HG02840 (cell line): Measurements from ENCODE around the gene MAU2.
"Not testable (repeated sequence)": the region's sequence is repeated elsewhere in the genome, so short reads cannot be mapped to it uniquely, and the experiment has no call there.

Experiments used
- ATAC-seq: cut with Tn5 transposase; IDR thresholded peaks from one replicate; pipeline ENCODE4 v1.9.1; 2021; ENCODE audit warnings: mild to moderate bottlenecking, moderate library complexity, moderate number of reproducible peaks; ENCODE audit not compliant: unreplicated experiment, low FRiP score

MAU2 gene

DNA sequence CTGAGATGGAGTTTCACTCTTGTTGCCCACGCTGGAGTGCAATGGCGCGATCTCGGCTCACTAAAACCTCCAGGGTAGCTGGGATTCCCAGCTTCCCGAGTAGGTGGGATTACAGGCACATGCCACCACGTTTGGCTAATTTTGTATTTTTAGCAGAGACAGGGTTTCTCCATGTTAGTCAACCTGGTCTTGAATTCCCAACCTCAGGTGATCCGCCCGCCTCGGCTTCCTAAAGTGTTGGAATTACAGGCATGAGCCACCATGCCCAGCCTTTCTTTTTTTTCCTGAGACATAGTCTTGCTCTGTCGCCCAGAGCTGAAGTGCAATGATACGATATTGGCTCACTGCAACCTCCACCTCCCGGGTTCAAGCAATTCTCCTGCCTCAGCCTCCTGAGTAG lies 59.7 kb downstream of the MAU2 start:
- not testable (repeated sequence) for ATAC-seq

DNA sequence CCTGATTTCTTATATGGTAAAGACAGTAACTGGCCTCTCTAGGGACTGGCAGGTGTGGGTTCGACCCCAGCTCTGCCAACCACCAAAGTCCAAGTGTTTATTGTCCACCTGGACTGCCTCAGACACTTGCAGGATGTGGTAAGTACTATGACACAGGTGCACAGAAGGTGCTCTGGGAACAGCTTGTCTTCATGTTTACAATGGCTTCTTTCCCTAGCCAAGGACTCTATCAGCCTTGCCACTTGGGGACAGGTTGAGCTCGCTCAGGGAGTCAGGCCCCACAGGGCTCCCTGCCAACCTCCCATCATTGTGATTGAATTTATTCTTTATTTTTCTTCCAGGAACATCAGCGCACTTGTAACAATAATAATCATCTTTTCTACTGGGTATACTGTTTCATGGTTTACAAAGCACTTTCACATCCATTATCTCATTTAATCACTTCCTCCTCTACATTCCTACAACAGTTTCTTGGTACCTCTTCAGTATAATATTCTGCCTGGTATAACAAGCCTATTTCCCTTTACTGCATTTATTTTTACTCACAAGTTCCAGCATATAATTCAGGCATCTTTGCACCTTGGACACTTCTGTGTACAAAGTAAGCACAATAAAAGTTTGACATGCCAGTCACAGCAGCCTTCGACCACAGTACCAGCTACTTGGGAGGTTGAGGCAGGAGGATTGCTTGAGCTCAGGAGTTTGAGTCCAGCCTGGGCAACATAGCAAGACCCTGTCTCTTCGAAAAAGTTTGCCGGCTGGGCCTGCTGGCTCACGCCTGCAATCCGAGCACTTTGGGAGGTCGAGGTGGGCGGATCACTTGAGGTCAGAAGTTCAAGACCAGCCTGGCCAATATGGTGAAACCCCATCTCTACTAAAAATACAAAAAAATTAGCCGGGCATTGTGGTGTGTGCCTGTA lies 60.6 kb downstream of the MAU2 start:
- no peak for ATAC-seq

DNA sequence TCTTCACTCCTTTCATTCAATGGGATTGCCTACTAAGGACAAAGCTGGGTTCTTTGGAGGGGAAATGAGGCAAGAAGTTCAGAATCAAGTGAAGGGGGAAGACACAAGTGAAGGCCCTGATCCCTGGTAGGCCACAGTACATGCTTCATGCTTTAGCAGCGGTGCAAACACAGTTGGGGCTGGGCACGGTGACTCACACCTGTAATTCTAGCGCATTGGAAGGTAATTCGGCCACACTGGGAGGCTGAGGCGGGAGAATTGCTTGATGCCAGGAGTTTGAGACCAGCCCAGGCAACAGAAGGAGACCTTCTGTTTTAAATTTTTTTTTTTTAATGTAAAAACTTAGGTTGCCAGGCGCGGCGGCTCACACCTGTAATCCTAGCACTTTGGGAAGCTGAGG lies 61.5 kb downstream of the MAU2 start:
- ATAC-seq, result no peak

DNA sequence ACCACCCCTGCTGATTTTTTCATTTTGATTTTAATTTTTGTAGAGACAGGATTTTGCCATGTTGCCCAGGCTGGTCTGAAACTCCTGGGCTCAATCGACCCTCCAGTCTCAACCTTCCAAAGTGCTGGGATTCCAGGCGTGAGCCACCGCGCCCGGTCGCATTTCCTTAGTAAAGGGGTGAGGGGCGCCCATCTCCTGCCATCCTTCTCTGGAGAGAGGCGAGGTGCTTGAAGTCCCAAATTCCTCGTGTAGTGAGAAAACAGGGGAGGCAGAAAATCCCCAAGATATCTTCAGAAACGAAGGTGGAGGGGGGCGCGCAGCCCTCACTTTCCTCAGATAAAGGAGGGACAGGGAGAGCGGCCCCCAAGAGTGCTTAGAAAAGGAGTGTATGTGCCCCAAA lies 63.9 kb downstream of the MAU2 start:
- ATAC-seq, result no peak

DNA sequence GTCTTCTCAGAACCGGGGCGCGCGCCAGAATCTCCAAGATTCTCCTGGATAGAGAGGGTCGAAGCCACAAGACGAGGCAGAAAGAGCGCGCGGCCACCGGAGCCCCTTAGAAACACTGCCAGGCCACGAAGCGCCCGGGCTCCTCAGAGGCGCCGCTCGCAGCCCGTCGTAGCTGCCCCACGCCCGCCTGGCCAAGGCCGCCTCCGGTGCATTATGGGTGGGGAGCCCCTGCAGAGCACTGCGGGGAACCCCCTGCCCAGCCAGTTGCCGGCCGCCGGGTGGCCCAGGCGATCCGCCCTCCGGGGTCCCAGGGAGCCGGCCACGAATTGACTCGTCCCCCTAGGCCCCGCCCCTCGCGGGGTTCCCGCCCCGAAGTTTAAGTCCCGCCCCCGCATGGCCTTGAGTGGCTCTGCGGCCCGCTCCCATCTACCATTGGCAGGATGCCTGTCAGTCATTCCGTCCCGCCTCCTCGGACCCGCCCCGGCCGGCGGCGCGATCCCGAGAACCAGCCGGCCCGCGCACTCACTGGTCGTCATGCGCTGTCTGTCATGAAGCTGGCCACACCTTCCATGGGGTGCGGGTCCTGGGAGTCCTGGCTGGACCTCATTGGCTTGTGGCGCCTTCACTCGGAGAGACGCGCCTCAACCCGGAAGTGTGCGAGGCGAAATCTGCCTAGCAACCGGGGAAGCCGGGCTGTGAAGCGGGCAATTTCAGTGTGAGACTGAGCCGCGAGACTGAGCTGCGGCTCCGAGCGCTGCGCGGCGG lies 64.7 kb downstream of the MAU2 start:
- ATAC-seq, result peak; percentile 93

DNA sequence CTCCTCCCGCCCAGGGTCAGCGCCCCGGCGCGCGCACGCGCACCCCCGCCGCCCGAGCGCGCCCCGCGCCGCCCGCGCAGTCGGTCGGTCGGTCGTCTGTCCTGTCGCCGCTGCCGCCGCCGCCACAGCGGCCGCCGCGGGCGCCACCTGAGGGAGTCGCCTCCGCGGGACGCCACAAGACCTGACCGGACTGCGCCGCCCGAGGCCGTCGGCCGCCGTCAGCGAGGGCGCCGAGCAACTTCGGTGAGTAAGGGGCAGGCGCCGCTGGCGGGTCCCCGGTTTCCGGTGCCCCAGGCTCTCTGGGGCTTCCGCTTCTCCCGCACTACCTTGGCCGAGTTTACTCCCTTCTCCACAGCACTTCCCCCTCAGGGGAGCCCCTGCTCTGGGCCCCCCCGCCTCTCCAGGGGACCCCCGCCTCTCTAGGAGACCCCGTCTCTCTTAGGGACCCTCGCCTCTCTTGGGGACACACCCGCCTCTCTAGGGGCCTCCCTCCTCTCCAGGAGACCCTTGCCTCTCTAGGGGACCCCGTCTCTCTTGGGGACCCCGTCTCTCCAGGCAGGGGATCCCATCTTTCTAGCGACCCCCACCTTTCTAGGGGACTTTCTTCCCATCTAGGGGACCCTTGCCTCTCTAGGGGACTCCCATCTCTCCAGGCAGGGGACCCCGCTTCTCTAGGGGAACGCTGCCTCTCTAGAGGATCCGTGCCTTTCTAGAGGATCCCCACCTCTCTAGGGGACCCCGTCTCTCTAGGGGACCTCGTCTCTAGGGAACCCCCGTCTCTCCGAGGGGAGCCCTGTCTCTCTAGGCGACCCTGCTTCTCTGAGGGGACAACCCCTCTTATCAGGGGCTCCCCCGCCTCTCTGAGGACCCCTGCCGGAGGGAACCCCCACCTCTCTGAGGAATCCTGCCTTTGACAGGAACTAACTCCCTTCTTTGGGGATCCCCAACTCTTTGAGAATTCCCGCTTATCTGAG lies 65.6 kb downstream of the MAU2 start:
- ATAC-seq, result no peak

DNA sequence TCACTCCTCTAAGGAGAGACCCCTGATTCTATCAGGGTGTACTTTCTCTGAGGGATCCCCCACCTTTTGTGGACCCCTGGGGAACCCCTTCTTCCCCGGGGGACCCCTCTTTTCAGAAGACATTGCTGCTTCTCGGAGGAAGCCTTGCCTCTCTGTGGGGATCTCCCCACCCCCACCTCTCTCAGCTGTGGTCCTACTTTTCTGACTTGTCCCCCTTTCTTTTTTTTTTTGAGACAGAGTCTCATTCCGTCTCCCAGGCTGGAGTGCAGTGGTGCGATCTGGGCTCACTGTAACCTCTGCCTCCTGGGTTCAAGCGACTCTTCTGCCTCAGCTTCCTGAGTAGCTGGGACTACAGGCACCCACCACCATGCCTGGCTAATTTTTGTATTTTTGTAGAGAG lies 66.5 kb downstream of the MAU2 start:
- ATAC-seq, result no peak

DNA sequence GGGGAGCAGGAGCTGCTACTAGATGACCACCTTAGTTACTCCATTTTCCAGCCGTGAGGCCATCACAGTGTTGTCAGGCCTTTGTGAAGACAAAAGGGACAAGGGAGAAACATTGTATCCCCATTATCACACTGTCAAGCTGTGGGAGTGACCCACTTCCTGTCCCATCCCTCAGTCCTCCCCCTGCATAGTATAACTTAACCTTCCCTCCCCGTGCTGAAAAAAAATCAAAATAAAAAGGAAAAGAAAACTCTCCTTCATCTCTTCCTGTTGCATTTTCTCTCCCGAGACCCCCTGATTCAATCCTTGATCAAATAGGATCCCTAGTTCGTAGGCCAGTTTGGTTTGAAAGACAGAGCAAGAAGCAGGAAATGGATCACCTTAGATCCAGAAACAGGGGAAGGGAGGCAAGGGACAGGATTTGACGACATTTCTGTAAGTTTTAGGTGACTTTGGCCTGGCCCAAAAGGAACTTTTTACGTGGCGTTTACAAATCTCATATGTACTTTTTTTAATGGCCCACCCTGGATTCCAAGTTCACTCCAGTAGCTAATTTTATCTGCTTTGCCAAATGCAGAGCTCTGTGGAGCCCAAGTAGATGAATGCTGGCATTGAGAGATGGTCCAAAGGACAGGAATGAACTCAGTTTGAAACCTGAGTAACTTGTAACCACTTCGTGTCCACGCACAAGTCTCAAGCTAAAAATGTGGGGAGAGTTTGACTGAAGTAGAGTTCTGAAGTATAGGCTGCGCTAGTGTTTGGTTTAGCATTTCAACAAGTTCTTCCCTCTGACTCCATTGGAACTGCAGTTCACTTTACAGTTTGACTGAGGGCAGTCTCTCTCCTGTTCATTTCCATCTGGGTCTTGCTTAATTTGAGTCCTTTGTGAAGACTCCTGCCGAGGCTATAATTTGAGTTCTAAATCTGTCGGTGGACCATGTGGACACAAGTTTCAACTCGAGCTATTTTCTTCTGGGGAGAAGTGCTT lies 68.2 kb downstream of the MAU2 start:
- no peak for ATAC-seq

DNA sequence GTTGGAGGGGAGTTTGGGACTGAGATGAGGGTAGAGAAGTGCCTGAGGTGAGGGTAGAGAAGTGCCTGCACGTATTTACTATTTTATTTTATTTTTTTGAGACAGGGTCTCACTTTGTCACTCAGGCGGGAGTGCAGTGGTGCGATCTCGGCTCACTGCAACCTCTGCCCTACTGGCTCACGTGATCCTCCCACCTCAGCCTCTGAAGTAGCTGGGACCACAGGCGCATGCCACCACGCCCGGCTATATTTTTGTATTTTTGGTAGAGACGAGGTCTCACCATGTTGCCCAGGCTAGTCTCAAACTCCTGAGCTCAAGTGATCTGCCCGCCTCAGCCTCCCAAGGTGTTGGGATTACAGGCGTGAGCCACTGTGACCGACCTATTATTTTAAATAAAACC lies 69.1 kb downstream of the MAU2 start:
- ATAC-seq, result not testable (repeated sequence)

DNA sequence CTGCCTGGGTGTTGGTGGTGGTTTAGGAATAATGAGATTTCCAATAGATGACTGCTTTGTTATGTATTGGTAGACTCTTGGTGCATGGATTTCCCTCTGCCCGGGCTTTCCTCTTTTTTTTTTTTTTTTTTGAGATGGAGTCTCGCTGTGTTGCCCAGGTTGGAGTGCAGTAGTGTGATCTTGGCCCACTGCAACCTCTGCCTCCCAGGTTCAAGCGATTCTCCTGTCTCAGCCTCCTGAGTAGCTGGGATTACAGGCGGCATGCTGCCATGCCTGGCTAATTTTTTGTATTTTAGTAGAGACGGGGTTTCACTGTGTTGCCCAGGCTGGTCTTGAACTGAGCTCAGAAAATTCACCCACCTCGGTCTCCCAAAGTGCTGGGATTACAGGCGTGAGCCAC lies 73.7 kb downstream of the MAU2 start:
- not testable (repeated sequence) for ATAC-seq

DNA sequence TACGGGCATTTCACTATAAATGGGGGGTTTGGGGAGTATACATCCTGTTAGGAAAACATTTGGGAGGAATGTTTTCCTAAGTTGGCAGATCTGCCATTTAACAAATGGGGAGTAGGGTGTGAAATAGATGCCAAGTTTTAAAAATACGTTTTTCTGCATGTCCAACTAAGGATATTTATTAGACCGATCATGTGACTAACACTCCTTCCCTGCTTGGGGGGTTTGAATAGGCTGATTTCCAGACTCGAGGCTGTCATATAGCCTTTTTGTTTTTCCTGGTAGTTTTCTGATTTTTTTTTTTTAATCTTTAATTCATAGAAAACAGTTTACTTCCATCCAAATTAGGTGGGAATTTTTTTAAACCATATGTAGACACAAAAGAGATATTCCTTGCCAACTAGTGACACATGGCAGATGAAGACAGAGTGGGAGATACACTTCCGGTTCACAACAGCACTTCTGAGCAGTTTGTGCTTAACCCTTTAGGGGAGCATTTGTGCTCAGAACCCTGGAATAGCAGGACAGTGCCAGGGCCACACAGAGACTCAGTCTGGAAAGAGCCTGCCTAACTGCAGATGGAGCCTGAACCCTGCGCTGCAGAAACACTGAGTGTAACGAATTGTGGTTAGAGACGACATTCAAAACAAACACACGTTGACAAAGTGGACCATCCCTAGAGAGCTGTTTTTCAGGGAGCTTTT lies 79.3 kb downstream of the MAU2 start:
- ATAC-seq, result no peak

DNA sequence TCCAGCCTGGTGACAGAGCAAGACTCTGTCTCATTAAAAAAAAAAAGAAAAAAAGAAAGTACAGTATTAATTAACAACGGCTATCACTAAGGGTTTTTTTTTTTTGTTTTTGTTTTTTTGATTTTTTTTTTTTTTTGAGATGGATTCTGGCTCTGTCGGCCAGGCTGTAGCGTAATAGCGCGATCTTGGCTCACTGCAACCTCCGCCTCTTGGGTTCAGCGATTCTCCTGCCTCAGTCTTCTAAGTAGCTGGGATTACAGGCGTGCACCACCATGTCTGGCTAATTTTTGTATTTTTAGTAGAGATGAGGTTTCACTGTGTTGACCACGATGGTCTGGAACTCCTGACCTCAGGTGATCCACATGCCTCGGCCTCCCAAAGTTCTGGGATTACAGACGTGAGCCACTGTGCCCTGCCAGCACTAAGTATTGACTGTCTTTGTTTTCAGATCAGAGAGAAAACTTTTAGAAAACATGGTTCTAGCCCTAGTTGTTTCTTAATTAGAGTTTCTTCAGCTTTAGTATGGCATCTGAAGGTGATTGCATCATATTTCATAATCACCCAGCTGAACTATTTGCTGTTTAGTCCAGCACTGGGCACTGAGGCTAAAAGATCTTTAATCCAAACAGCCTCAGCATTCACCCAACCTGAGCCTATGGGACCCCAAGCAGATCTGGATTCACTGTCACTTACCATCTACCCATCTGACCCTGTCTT lies 82.2 kb downstream of the MAU2 start:
- ATAC-seq, result no peak

DNA sequence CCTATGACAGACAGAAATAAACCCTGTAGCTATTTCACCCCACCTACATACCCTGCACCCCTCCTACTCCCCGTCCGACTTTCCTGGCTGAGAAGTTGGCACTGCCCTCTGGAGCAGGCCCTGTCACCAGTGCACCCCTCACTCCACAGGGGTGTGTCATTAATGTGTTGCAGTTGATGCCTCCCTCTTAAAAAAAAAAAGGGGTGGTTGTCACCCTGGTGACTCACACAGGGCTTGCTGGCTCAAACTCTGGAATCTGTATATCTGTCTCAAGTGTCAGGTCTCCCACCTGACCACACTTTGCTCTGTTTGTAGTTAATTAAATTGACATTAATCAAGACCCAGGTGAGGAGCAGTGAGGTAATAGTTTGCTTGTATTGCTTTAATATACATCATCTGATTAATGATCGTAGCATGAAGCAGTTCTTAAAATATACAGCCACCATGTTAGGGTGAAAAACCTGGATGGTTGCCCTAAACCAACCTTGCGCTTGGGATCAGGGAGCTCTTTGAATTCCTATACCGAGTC lies 82.8 kb downstream of the MAU2 start:
- ATAC-seq, result no peak

DNA sequence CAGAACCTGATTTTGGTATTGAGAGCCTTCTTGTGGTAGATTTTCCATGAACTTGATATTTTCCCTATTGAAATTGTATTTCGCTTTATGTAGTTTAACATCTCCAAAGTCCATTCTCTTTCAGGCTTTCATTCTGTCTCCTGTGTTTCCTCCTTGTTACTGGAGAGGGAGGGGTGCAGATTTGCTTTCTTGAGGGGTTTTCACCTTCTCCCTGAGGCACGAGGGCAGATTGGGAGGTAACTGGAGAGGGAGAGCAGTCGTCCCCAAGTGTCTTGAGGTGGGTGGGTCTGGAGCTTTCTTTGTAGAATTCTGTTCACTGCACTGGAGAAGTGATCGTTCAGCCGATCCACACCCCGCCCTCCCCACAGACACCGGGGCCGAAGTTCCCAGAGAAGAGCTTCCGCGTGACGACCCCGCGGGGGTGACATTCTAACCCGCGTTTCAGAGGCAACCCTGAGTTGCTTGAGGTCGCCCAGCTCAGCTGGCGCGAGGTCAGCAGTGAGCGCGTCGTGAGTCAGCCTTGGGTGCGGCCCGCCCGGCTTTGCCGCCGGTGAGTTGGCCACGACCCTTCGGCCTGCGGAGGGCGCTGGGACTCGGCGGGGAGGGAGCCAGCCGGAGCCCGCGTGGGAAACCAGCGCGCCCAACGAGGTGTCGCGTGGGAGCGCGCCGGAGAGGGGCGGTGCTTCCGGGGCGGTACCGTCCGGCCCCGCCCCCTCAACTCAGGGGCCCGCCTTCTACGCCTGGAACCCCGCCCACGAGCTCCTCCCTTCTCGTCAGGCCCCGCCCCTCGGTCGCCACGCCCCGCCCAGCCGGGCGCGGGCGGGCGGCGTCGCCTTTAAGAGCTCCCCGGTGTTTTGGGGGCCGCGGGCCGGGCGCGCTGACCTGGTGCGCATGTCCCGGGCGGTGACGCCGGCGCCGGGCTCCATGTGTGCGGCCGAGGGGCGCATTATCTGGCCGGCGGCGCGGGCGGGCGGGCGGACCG lies 84.5 kb downstream of the MAU2 start, which contains the start of gene GATAD2A:
Gene GATAD2A (plus strand): TSS at position 797 of the 982 bp plus-strand sequence. CDS start 59,671 bp downstream, outside the sequence.
- ATAC-seq, result peak; percentile 78

DNA sequence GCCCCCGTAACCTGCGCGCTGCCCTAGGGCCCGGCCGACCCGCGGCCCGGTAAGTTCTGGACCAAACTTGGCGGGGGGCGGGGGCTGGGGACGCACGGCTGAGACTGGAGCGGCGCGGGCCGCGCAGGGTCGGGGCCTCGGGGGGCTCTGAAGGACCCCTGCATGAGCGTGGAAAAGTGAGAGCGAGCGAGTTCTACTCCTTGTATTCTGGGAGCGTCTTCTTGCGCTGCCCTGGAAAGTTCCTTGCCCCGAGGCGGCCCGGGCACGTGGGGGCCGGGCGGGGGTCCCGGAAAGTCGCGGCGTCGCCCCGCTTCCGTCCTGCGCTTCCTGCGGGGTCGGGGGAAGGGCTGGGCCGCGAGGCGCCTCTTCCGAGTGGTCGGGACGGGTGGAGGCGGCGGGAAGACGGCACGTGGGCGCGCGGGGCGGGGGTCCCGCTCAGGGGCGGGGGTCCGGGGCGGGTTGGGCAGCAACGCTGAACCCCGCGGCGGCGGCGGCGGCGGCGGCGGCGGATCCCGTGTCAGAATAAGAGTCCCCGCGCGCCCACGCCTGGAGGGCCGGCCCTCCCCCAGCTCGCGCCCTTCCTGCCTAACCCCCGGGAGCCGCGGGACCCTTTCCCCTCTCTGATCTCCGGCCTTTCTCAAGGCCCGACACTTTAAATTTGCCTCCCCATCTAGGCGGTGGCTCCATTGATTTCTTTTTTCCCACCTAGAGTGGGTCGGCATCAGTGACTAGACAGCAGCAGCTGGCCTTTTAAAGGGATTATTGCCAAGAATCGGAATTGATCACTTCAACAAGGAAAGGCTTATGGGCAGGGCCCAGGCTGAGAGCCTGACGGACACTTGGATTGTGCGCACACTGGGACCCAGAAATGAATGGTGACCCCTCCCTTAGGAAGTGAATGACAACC lies 85.6 kb downstream of the MAU2 start:
- ATAC-seq, result peak; percentile 16
